MCF 10A (cell line): ENCODE measurements around the gene RHOBTB1. TPM values are rescaled to one million over a fixed set of nuclear protein-coding genes. Genes with fewer than 3 reads are reported as not detected.

Source experiments
- BruUV-seq: library from RNA; stranded (reverse); fragments of 400-500 nt; replicated peaks from 2 replicates; lab custom pipeline; 2021; lab: Mats Ljungman, UMichigan
- CTCF ChIA-PET: fragments of 300-600 bp; sonication (Branson Sonifier 250); formaldehyde crosslinking; extraction: SDS; loops from one replicate; lab custom pipeline; 2021; ENCODE audit warnings: antibody characterized with exemption, inconsistent platforms; lab: Yijun Ruan, JAX
- POLR2A ChIA-PET: fragments of 300-600, 350-650 bp; sonication (Branson Sonifier 250); formaldehyde crosslinking; extraction: SDS; loops from one replicate; lab custom pipeline; 2020; ENCODE audit warnings: antibody characterized with exemption, inconsistent platforms; lab: Yijun Ruan, JAX
- DNase-seq: peaks from one replicate; pipeline ENCODE4 v3.0.0-alpha.2; 2018; ENCODE audit not compliant: unreplicated experiment
- H3K27ac Mint-ChIP-seq: one replicate; pipeline ENCODE4 v1.8.0; 2022; ENCODE audit warnings: mild to moderate bottlenecking, low read depth, mixed read lengths; ENCODE audit not compliant: unreplicated experiment
- H3K27me3 Mint-ChIP-seq: one replicate; pipeline ENCODE4 v1.8.0; 2022; ENCODE audit warnings: mixed read lengths; ENCODE audit not compliant: insufficient read depth, unreplicated experiment
- H3K36me3 Mint-ChIP-seq: one replicate; pipeline ENCODE4 v1.8.0; 2022; ENCODE audit warnings: mild to moderate bottlenecking, moderate library complexity, mixed read lengths; ENCODE audit not compliant: insufficient read depth, unreplicated experiment
- H3K4me1 Mint-ChIP-seq: one replicate; pipeline ENCODE4 v1.8.0; 2022; ENCODE audit warnings: mixed read lengths; ENCODE audit not compliant: insufficient read depth, unreplicated experiment
- H3K4me3 Mint-ChIP-seq: one replicate; pipeline ENCODE4 v1.8.0; 2022; ENCODE audit warnings: mild to moderate bottlenecking, moderate library complexity, mixed read lengths; ENCODE audit not compliant: unreplicated experiment
- H3K9me3 Mint-ChIP-seq: one replicate; pipeline ENCODE4 v1.8.0; 2022; ENCODE audit warnings: mixed read lengths; ENCODE audit not compliant: unreplicated experiment
- CTCF ChIP-seq: fragments of 200-600 bp; IDR thresholded peaks from one replicate; pipeline ENCODE4 v1.8.0; 2022; ENCODE audit warnings: antibody characterized with exemption, mild to moderate bottlenecking; ENCODE audit not compliant: unreplicated experiment
- intact Hi-C: fragments of 100-400 bp; cut with micrococcal nuclease; formaldehyde crosslinking; loops from 2 replicates; pipeline ENCODE4 v1.14.1; 2022
- total RNA-seq: library from RNA; stranded (reverse); gene quantifications from 2 replicates; pipeline ENCODE4 v1.2.3, GENCODE V29; 2022

Gene RHOBTB1
- total RNA-seq, 1 experiment from 2014 or later: 0.70 TPM

GRCh38 chr10:60953420-60953819 lies 9.4 kb upstream of the RHOBTB1 start:
- POLR2A ChIA-PET: interaction anchor here (1.7 kb wide), 1 partner anchor 58 kb away, joined by 4 read pairs; no protein-coding TSS in a partner anchor
- Mint-ChIP-seq H3K4me3 (no peak overlapping the region), H3K27ac (no peak overlapping the region), H3K9me3 (no peaks in the 10 kb centered on the region), H3K27me3 (no peaks in the 10 kb centered on the region), H3K4me1 (peaks cover 6% of the 10 kb centered on the region), H3K36me3 (no peaks in the 10 kb centered on the region)
- TF ChIP-seq CTCF: no peak
- no TSS peak for BruUV-seq
- CTCF ChIA-PET: no interaction called here
- no peak for DNase-seq
- intact Hi-C loops: no loop called here

DNA sequence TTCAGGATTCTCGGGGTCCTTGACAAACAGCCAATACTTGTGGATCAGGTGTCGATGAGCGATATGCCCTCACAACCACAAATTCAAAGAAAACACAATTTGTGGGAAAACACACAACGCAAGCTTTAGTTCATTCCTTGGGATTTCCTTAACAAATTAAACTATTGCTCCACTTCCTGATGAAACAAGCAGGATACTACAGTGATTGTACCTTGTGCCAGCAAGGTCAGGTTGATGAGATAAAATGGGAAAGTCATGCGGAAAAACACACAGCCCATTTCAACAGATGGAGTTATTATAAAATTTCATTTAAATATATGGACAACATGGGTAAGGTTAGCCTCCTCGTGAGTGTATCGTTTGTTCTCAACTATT lies 8.8 kb upstream of the RHOBTB1 start:
- Mint-ChIP-seq H3K27ac (no peak overlapping the region), H3K27me3 (no peaks in the 10 kb centered on the region), H3K36me3 (no peaks in the 10 kb centered on the region), H3K4me1 (peaks cover 6% of the 10 kb centered on the region), H3K9me3 (no peaks in the 10 kb centered on the region), H3K4me3 (no peak overlapping the region)
- intact Hi-C loops: no loop called here
- no peak for TF ChIP-seq CTCF
- ChIA-PET POLR2A (interaction anchor here (1.7 kb wide), 1 partner anchor 58 kb away, joined by 4 read pairs; no protein-coding TSS in a partner anchor), CTCF (no interaction called here)
- no TSS peak for BruUV-seq
- no peak for DNase-seq

DNA sequence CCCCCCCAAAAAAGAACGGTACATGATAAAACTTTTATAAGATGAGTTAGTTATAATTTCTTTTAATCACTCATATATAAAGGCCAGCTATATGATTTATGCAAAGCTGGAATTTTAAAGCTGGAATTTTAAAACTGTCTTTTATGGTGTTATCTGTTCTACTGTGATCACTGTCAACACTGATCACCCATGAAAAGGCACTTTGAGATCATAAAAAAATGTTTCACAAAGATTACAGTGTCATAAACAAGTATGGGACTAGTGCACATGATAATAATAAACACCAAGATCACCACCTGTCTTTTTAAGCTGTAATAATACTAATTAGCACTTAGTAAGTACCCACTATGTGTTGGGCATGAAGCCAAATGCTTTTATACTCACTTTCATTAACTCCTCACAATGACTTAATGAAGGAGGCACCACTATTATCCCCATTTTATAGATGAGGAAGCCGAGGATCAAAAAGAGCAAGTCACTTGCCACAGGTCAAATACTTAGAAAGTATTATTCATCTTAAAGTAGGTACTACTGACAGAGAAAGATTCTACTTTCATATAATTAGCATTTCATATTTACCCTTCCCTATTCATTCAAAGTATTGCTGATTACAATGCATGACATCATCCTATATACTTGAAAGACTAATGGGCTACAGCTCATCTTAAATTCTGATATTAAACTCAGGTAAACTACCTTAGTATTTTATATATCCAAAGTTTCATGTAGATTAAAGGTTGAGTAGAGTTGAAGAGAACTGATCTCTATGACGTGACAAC lies 8.3 kb upstream of the RHOBTB1 start:
- H3K4me1 Mint-ChIP-seq: peaks cover 6% of the 10 kb centered on the region
- no peaks in the 10 kb centered on the region for H3K27me3 Mint-ChIP-seq
- no peaks in the 10 kb centered on the region for H3K9me3 Mint-ChIP-seq
- ChIA-PET CTCF (interaction anchor here (0.7 kb wide), 2 partner anchors 14 to 838 kb away, joined by 3 read pairs; no protein-coding TSS in a partner anchor), POLR2A (interaction anchor here (0.6 to 1.7 kb wide), 5 partner anchors 9 to 1157 kb away, joined by 3 to 4 read pairs (median 4); no protein-coding TSS in a partner anchor)
- TF ChIP-seq CTCF: no peak
- H3K4me3 Mint-ChIP-seq: no peak overlapping the region
- no TSS peak for BruUV-seq
- intact Hi-C loops: no loop called here
- H3K36me3 Mint-ChIP-seq: no peaks in the 10 kb centered on the region
- no peak overlapping the region for H3K27ac Mint-ChIP-seq
- DNase-seq: no peak

DNA sequence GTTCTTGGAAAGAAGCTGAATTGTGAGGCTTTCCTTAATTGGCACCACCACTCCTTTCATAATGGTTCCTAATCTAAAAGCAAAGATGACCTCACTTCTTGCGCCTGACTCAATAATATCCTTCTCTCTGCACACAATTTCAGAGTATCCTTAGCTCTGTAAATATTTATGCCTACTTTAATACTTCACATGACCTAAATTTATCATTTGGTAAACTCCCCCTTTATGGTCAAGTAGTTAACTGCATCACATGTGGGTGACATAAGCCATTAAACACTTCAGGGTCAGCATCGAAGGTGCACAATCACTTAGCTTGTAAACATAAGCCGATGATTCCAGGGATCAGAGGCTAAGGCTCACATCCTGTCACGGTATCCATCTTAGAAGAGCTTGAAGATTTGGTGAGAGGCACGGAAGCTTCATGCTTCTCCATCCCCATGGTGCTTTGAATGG lies 7.3 kb upstream of the RHOBTB1 start:
- H3K27ac Mint-ChIP-seq: no peak overlapping the region
- ChIA-PET CTCF (no interaction called here), POLR2A (interaction anchor here (1.6 kb wide), 1 partner anchor 10 kb away, joined by 4 read pairs; no protein-coding TSS in a partner anchor)

More for the DNA sequence above, 7.3 kb upstream of the RHOBTB1 start:
- no TSS peak for BruUV-seq
- intact Hi-C loops: no loop called here
- H3K4me1 Mint-ChIP-seq: peaks cover 6% of the 10 kb centered on the region
- H3K9me3 Mint-ChIP-seq: no peaks in the 10 kb centered on the region
- no peak overlapping the region for H3K4me3 Mint-ChIP-seq
- TF ChIP-seq CTCF: no peak
- no peaks in the 10 kb centered on the region for H3K27me3 Mint-ChIP-seq
- no peaks in the 10 kb centered on the region for H3K36me3 Mint-ChIP-seq
- DNase-seq: no peak
